ENCODE measurements around the gene MAST4. TPM values are rescaled to one million over a fixed set of nuclear protein-coding genes. Genes with fewer than 3 reads are reported as not detected.

Gene MAST4
- total RNA-seq, 2 donors from 2014 or later = 11.0 to 11.5 TPM

- peaks cover 3% of the 10 kb centered on the region for H3K4me1 ChIP-seq (ENCODE audit: control insufficient read depth, insufficient read depth, low read length)
- H3K9ac ChIP-seq (ENCODE audit: extremely low read depth, low read length, poor library complexity, severe bottlenecking) = no peak overlapping the region
- Mint-ChIP-seq H3K4me3 (peak overlapping the region; percentile 80), H3K36me3 (ENCODE audit: low read depth) (no peaks in the 10 kb centered on the region), H3K4me1 (peaks cover 24% of the 10 kb centered on the region), H3K27ac (no peak overlapping the region), H3K9me3 (no peaks in the 10 kb centered on the region), H3K27me3 (ENCODE audit: insufficient read depth) (no peaks in the 10 kb centered on the region)
- no peak for DNase-seq
- no peaks in the 10 kb centered on the region for H3K9me3 ChIP-seq (ENCODE audit: control insufficient read depth, low read length)
- no peaks in the 10 kb centered on the region for H3K27me3 ChIP-seq (ENCODE audit: control insufficient read depth, insufficient read depth, low read length, poor library complexity, severe bottlenecking)
- no peaks in the 10 kb centered on the region for H3K36me3 ChIP-seq (ENCODE audit: control insufficient read depth, insufficient read depth, low read length)
- H3K4me3 ChIP-seq (ENCODE audit: low read length) = peak overlapping the region; percentile 88
- WGBS, 2 experiments (ENCODE audit: insufficient coverage in 1 of 2, insufficient read length in 1 of 2) = 59 to 83% methylated on average over 3 to 5 of the region's 6 CpGs
- TF ChIP-seq CTCF (conservative IDR thresholded peaks at IDR 0.05) = no peak
- no peak overlapping the region for H3K27ac ChIP-seq (ENCODE audit: low read depth, low read length)
Measured at GRCh38 chr5:67002832-67003684, 406.9 kb downstream of the MAST4 start.

- H3K4me1 Mint-ChIP-seq = peaks cover 24% of the 10 kb centered on the region
- WGBS, 2 experiments (ENCODE audit: insufficient coverage in 1 of 2, insufficient read length in 1 of 2) = 11% methylated on average over 3 to 4 of the region's 4 CpGs
Measured at GRCh38 chr5:67003685-67003934, 407.4 kb downstream of the MAST4 start.

DNA sequence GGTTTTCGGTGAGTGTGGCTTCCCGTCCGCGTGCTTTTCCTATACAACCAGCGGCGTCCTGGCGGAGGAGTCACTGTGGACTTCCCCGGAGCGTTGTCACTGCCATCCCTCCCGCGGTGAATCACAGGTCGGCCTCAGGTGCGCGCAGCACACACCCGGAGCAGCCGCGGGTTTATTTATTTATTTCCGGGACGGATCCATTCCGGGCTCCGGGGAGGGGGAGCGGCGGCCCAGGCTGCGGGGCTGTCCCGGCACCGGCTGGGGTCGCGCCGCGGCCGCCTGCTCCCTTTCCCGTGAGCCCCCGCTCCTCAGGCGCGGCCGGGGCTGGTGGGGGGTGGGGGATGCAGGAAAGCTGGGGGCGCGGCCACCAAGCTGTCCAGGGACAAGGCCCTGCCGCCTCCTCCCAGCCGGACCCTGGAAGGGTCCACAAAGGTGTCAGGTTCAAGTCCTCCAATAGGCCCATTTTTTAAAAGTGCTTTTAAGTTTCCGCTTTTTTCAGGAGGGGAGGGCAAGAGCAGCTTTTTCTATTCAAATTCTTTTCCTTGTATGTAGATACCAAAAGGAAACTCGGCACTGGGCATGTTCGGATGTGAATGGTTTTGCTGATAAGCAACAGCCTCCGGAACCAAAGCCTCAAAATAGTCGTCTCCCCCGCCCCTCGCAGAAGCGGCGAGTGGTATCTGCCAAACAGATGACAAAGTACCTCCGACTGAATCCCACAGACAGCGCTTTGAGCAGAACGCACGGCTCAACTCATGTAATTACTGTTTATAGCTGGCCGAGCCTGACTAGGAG, 407.9 kb downstream of the MAST4 start:
- peak overlapping the region; percentile 66 for H3K9ac ChIP-seq (ENCODE audit: extremely low read depth, low read length, poor library complexity, severe bottlenecking)
- peaks cover 24% of the 10 kb centered on the region for H3K4me1 Mint-ChIP-seq
- H3K4me3 ChIP-seq (ENCODE audit: low read length) = peak overlapping the region; percentile 88

More at GRCh38 chr5:67003685-67003934, 407.4 kb downstream of the MAST4 start:
- Histone ChIP-seq H3K4me1 (ENCODE audit: control insufficient read depth, insufficient read depth, low read length) (peaks cover 3% of the 10 kb centered on the region), H3K36me3 (ENCODE audit: control insufficient read depth, insufficient read depth, low read length) (no peaks in the 10 kb centered on the region), H3K27me3 (ENCODE audit: control insufficient read depth, insufficient read depth, low read length, poor library complexity, severe bottlenecking) (no peaks in the 10 kb centered on the region), H3K9me3 (ENCODE audit: control insufficient read depth, low read length) (no peaks in the 10 kb centered on the region), H3K4me3 (ENCODE audit: low read length) (peak overlapping the region; percentile 88), H3K27ac (ENCODE audit: low read depth, low read length) (no peak overlapping the region), H3K9ac (ENCODE audit: extremely low read depth, low read length, poor library complexity, severe bottlenecking) (peak overlapping the region; percentile 66)
- no peak overlapping the region for H3K27ac Mint-ChIP-seq
- H3K36me3 Mint-ChIP-seq (ENCODE audit: low read depth) = no peaks in the 10 kb centered on the region
- H3K27me3 Mint-ChIP-seq (ENCODE audit: insufficient read depth) = no peaks in the 10 kb centered on the region
- peak overlapping the region; percentile 80 for H3K4me3 Mint-ChIP-seq
- no peak for DNase-seq
- no peaks in the 10 kb centered on the region for H3K9me3 Mint-ChIP-seq
- TF ChIP-seq CTCF (conservative IDR thresholded peaks at IDR 0.05) = no peak

More for the DNA sequence above, 407.9 kb downstream of the MAST4 start:
- Mint-ChIP-seq H3K27ac (peak overlapping the region; percentile 91), H3K36me3 (ENCODE audit: low read depth) (no peaks in the 10 kb centered on the region), H3K4me3 (peak overlapping the region; percentile 80), H3K9me3 (no peaks in the 10 kb centered on the region), H3K27me3 (ENCODE audit: insufficient read depth) (no peaks in the 10 kb centered on the region)
- H3K9me3 ChIP-seq (ENCODE audit: control insufficient read depth, low read length) = no peaks in the 10 kb centered on the region
- TF ChIP-seq CTCF (conservative IDR thresholded peaks at IDR 0.05) = no peak
- DNase-seq = peak; percentile 94
- no peaks in the 10 kb centered on the region for H3K27me3 ChIP-seq (ENCODE audit: control insufficient read depth, insufficient read depth, low read length, poor library complexity, severe bottlenecking)
- WGBS, 2 experiments (ENCODE audit: insufficient coverage in 1 of 2, insufficient read length in 1 of 2) = 0% methylated on average over 7 to 52 of the region's 54 CpGs
- H3K36me3 ChIP-seq (ENCODE audit: control insufficient read depth, insufficient read depth, low read length) = no peaks in the 10 kb centered on the region
- no peak overlapping the region for H3K27ac ChIP-seq (ENCODE audit: low read depth, low read length)
- H3K4me1 ChIP-seq (ENCODE audit: control insufficient read depth, insufficient read depth, low read length) = peaks cover 3% of the 10 kb centered on the region

Measured in endodermal cell (in vitro differentiated cells).